Activated naive CD8-positive, alpha-beta T cell treated with anti-CD3 and anti-CD28 coated beads, Interleukin-2, amount 50 U/mL, for 16 hours (primary cell): ENCODE measurements around the gene ALS2CL.

Source experiments
- DNase-seq: peaks from one replicate; pipeline ENCODE4 v3.0.0-alpha.2; 2020; ENCODE audit warnings: low read depth, low spot score

Gene ALS2CL

DNA sequence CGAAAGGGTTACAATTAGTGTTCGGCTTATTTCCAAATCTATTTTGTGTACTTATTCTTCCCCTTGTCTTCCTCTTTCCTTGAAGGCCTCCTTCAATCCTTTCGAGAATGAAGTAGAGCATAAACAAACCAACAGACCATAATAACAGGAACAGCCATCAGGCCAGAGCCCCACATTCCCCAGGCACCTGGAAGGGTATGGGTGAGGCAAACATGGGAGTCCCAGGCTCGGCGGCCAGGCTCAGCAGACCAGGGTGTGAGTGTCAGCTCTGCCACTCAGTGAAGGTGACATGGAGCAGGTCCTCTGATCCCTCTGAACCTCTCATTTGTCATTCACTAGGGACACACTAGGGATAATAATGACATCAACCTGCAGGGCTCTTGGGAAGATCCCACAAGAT lies 13.8 kb downstream of the ALS2CL start:
- DNase-seq, result no peak

DNA sequence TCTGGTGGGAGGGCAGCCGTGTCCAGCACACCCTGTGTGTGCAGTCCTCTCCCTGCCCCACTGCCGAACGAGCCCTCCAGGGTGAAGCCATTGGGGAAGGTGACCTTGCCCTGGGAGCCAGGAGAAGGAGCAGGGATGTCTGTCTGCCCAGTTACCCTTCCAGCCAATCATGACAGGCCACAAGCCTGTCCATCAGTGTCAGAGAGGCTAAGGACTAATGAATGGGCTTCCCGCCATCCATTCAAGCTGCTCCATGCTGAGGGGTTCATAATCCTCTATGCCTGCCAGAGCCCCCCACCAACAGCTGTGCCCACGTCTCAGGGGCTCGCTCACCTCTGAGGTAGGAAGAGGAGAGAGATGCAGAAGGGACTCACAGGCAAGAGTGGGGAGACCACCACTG lies 15.2 kb downstream of the ALS2CL start:
- no peak for DNase-seq

DNA sequence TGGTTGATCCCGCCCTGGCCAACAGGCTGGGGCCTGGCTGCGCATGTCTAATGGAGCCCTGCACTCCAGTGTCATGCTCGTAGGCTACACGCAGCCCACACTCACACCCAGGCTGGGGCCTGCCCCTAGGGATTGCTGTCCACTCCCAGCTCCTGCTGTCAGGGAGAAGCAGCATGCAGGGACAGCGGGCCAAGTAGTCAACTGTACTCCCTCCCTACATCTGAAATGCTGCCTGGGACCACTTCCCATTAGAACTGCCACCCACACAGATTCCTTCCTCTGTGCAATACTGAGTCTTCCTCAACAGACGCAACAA lies 16.1 kb downstream of the ALS2CL start:
- DNase-seq, result no peak

DNA sequence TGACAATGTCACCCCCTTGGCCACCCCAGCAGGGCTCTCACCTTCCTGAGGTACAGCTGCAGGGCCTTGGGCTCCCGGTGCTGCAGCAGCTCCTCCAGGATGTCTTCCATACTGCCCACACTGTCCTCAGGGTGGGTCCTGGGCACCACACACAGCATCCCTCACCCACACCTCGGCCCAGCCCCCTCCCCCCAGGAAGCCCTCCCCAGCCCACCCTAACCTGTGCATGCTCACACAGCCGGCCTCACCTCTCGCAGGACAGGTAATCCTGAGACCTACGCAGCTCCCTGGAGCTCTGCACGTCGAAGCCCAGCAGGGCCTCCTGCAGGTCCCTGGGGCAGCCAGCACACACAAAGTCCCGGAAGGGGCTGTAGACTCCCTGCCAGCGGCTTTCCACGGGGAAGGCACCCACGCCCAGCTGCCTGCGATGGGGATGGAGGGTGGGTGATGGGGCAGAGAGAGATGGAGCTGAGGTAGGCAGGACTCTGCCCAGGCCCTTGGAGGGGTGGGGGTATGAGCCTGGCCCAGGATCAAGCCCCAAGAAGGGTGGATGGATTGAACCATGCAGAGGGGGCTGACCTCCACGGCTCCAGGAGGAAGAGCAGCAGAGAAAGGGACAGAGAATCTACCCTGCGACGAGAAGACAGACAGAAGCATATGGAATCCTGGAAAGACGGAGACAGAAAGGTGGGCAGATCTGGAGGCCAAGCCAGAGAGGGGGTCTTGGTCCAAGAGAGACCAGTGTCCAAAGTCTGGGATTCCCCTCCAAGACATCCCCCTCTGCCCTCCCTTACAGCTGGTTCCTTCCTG lies 16.7 kb downstream of the ALS2CL start:
- no peak for DNase-seq

DNA sequence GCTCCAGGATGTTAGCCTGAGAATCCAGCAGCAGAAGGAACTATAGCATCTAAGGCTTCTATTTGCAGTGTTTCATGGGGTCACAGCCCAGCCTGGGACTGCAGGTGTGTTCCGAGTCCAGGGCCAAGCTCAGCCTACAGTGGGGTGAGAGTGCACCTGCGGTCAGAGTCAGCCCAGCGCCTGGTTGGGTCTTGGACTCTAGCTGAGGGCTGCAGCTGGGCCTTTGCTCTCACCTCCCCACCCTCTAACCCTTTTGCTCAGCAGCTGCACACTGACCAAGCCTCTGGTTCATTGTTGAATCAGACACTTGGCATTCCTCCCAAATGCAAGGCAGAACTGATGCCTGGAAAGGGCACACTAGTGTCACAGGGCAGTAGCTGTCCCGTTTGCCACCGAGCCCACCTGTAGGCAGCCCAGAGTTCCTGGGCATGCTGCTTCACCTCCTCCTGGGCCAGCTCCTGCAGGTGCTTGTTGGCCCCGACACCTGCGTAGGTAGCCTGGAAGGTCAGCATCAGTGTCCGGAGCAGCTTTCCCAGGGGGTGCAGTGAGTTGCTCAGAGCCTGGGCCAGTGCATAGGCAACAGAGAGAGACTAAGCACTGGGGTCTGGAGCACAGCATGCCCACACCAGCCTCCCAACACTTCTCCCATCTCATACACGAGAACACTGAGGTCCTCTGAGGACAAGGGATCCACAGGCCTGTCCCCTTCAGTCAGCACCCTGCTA lies 17.5 kb downstream of the ALS2CL start:
- DNase-seq, result no peak

DNA sequence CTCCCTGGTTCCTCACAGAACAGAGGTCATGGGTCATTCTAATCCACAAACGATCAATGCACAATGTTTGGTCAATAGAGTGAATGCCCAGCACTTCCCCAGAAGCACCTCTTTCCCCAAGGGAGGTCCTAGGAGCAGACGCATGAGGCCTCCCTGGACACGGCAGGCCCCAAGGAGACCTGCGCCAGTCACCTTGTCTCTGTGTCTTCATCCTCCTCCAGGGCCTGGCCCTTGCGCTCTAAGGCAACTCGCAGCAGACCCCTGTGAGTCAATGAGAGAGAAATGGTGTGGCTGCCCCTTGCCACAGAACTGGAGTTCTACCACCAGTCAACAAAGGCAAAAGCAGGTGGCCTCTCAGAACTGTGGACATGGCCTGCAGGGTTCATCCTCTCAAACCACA lies 18.1 kb downstream of the ALS2CL start:
- DNase-seq, result no peak

DNA sequence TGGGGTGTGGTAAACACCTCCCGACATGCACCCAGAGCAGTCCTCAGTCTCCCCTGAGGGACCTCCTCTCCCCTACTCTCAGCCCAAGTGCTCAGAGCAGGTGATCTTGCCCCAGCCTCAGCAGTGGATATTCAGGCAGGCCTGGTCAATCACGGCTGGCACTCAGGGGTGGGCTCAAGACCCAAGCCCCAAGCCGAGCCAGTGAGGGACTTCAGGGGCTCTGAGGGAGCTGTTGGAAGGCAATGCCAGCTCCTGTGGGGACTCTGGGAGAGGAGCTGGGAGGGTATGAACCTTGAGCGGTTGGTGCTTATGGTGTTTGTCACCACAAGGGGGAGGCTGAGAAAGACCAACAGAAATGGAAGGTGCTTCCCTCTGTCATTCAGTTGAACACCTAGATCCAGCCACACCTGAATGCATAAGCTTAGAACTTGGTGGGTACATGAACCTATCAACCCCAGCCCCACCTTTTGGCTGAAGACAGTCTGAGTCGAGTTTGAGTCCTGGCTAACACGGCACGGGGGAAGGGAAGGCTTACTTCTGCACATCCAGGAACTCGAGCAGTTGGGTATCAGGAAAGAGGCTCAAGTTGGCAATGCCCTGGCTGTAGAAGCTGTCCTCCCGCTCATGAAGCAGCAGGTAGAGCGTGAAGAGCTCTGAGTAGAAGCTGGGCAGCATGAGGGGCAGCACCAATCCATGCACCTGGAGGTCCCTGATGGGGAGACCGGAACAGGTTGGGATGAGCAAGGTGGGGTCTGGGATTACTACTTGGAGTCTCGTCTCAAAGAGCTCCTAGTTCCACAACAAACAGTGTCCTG lies 19.2 kb downstream of the ALS2CL start:
- DNase-seq, result no peak

DNA sequence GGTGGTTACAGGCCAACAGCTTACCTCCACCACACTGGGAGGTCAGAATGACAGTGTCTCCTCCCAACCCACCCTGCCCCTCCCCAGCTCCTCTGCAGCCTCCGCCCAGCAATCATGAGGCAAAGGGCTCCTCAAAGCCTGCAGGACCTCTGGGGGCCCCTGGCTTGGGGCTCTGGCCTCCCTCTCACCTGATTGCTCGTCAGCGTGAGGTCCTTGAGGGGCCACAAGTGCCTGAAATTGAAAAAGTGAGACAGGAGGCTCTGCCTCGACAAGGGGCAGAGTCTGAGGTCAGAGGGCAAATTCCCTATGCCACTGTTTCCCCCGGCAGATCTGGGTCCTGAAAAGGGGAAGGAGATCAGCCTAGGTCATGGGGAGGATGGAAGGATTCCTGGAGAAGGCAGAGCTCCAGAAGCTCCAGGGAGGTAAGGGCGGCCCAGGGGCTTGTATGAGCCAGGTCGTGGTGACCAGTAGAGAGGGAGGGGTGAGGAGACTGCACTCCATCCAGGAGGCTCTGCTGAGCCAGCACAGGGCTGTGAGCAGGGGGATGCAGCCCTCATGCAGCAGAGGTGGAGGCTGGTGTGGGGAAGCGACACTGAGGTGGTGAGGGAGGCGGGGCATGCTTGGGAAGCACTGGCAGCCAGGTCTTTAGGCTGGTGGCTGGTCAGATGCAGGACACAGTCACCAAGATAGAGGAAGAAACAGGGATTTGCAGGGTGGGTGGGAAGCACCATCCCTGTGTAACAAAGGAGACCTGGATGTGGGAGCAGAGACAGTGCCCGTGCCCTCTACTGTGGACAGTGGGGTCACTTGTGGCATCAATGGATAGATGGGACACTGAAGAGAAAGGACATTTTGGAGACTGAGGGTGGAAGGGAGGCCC lies 20.1 kb downstream of the ALS2CL start:
- DNase-seq, result no peak

DNA sequence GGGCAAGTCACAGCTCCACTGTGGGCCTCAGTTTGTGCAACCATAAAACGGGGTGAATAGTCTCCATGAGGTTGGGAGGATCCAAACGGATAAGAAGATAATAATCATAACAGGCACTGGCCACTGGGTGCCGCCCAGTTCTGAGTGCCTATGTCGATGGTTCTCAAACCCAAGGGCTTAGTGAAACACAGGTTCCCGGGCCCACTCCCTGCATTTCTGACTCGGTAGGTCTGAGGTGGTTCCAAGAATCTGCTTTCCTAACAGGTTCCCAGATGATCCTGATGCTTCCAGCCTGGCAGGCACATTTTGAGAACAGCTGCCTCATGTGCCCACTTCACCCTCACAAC lies 21.2 kb downstream of the ALS2CL start:
- DNase-seq, result no peak

DNA sequence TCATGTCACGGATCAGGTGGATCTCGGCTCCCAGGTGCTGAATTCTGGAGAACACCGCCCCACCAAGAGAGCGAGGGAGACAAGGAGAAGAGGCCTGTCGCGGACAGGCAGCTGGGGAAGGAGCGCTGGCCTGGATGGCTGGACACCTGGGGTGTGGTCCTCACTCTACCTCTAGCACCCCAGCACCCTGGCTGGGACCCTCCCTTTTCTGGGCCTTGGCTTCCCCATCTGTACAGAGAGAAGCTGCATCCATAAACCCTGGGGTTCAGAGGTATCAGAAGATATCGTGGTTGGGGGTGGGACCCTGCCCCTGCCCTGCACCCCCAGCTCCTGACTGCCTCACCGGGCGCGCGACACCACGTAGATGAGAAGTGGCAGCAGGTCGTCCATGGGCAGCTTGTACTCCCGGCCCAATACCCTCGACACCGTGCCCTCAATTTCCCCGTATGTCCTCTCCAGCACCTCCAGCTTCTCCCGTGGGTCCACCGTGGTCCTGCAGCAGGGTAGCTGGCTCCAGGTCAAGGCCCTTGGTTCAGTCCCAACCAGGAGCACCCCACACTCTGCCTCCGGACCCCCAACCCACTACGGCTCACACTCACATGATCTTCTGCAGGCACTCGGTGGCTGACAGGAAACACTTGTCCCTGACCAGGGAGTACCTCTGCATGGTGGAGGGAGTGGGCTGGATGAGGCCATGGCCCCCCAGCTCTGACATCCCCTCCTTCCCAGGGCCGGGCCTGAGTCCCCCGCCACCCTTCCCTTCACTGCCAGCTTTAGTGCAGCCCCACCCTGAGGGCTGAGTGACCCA lies 21.7 kb downstream of the ALS2CL start:
- no peak for DNase-seq

DNA sequence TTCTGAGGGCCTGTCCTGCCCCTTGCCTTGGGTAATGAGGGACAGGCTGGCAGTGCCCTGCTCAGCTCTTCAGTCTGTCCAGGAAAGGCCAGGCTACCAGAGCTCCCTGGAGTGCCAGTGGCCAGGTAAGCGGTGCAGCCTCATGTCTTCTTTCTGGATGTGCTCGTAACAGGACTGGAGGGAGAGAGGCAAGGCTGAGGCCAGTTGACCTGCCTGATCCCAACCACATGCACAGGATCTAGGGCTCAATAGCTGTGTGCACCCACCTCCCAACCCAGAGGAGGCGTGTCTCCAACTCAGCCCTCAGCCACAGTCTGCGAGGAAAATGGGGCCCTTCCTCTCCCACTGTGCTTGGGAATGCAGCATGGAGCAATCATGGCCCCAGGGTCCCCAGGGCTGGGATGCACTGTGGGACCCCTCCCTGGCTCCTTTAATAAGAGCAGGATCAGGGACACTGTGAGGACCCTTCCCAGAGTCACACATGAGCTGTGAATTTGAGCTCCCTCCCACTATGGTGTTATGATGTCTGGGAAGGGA lies 22.5 kb downstream of the ALS2CL start:
- DNase-seq, result no peak

DNA sequence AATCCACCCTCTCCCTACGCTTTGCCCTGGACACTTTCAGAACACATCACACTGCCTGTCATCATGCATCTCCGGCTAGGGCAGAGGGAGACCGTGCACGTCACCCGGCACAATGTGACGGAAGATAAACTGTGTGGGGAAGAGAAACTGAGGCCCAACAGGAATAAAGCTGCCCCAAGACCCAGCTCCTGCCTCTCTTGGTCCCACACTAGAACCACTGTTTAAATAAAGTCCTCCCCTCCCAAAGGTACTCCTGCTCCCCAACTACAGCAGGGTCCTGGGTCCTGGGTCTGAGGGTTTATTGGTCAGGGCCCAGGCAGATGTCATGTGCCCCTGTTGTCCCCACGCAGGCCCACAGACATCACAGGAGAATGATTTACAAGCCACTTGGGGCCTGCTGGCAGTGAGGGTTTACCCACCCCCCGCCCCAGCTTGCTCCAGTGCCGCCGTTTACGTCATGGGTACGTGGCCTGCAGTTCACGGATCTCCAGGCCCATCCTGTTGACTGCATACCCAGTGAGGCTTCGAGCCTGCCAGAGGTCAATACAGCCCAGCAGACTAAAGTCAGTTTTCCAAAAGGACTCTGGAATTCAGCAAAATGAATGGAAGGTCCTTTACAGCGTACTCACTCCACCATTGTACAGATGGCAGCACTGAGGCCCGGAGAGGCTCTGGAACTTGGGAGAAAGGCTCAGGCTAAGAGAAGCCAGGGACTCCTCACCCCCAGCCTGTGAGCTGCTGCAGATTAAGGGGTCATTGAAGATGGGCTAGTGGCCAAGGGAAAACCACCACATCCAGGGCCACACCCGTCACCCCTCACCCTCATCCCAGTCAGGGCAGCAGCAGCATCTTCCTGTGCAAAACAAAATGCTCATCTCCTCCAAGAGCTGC lies 23.2 kb downstream of the ALS2CL start:
- DNase-seq, result no peak

DNA sequence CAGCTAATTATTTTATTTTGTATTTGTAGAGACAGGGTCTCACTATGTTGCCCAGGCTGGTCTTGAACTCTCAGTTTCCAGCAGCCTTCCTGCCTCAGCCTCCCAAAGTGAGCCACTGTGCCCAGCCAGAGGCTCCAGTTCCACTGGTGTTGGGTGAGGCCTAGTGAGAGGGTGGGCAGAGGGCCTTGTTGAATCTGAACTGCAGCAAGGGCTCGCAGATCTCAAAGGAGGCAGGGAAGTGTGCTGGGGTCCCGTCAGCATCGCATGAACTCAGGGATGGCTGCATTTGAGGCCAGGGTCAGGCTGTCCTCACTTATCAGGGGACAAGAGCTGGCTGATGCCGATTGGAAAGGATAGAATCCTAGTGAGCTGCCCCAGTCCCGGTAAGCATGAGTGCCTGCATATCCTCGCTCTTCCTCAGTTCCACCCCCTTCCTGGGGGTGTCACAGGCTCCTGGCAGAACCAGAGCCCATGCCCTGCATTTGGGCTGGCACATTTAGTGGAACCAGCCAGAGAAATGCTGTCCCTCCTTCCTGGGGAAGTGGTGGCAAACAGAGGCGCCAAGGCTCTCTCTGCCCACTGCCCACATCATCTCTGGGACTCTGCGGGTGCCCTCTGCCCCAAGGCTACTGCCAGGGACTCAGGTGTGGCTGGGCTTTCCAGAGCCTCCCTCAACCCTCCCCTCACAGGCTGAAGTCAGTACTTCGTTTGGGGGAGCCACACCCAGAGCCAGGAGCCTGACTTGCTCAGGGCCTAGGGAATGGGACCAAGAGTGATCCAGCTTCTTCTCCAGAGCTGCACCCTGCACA lies 24.1 kb downstream of the ALS2CL start:
- no peak for DNase-seq

DNA sequence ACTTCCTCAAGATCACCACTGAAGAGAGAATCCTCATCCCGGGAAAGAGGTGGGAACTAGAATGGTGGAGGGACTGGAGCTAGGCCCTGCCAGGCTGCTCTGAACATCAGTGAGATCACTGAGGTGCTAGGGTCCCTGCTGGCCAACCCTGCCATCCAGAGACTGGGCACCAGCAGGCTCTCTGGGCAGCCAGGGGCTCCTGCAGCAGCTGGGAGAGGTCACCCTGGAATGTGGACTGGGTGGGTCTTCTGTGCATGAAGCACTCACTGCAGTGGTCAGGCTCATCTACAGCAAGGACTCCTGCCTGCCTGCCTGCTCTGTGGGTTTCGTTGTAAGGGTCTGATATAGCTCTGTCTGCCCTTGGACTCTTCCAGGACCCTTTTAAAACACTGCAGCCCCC lies 24.9 kb downstream of the ALS2CL start:
- DNase-seq, result no peak

DNA sequence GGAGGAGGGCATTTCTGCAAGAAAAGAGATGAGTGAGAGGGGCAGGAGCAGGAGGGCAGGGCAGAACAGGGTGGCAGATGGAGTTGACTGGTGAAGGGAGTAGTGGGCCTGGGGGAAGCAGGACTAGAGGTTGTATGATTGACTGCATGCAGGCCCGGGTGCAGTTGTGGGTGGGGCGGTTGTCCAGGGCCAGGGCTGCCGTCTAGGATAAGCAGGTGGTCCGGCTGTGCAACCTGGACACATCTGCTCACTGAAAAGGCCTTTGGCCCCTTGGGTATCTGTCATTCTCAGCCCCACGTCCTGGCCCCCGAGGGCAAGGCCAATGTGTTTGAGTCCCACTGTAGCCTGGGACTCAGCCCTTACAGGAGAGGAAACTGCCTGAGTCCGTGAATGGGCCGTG lies 25.4 kb downstream of the ALS2CL start:
- no peak for DNase-seq

DNA sequence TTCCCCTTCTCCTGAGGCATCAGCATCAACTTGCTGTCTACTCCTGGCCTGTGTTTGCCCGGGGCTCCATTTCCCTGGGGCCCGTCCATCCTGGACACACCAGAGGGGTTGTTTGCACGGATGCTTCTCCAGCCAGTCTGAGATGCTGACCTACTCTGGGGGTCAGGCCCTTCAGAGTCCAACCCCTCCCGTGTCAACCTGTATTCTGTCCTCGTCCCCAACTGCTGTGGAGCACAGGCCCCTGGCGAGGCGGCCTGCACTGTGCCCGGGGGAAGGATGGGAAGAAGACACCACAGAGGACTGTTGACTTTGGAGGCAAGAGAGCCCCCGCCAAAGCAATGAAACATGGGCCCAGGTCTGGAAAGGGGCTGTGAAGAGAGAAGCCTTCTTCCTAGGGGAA lies 25.8 kb downstream of the ALS2CL start:
- DNase-seq, result no peak

DNA sequence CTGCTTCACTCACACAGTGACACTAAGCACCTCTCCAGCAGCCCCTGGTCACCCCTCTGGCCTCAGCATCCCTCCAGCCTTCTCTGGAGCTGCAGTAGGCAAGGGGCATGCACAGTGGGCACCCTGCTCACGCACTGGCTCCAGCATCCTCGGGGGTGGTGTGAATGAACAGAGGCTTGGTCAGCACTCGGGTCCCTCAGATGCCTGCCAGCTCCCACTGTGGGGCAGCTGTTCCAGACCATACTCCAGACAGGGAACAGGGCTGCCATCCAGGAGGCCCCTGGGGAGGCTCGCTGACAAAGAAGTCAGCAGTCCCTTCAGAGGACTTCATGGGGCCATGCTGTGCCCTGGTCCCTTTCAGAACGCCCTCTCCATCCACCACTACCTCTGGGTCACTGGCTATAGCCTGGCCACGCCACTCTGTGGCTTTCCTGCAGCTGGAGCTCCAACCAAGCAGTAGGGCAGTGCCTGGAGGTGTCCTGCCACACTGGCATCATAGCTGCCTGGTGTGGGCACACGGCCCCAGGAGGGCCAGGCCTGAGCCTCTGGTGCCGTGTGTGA lies 26.3 kb downstream of the ALS2CL start:
- no peak for DNase-seq

DNA sequence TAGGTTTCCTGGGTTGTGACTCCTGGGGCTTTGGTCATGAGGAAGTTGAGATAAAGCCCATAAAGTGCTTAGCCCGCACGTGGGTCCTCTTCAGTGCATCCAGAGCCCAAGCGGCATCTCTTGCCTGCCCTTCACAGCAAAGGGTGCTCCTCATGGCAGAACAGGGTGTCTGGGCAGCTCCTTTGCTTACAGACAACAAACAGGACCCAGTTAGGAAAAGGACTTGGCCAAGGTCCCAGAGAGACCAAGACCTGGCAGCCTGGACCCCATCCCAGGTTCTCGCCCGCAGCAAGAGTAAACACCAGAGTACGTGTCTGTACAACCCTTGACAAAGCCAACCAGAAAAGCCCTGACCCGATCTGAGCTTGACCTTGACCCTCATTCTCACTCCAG lies 27.0 kb downstream of the ALS2CL start:
- DNase-seq, result no peak
